SK-N-SH (cell line): Measurements from ENCODE around the gene KIF3B. TPM values are rescaled to one million over a fixed set of nuclear protein-coding genes. Genes with fewer than 3 reads are reported as not detected.

Experiments
- CTCF ChIA-PET: fragments of 300-600, 350-600 bp; formaldehyde crosslinking; extraction: SDS; loops from one replicate; lab custom pipeline; 2021; lab: Yijun Ruan, JAX
- POLR2A ChIA-PET: fragments of 350-600 bp; sonication (Branson Sonifier 250); formaldehyde crosslinking; extraction: SDS; loops from one replicate; lab custom pipeline; 2020; ENCODE audit warnings: antibody characterized with exemption, inconsistent platforms; lab: Yijun Ruan, JAX
- DNase-seq: peaks from one replicate; pipeline ENCODE4 v3.0.0; 2012
- H2AFZ ChIP-seq: fragments of 200-600 bp; sonication (generic); 2 replicates; pipeline ENCODE4 v1.8.1; 2016; ENCODE audit warnings: antibody characterized with exemption, mild to moderate bottlenecking, low read depth
- H3F3A ChIP-seq: fragments of 200-600 bp; sonication (generic); replicated peaks from 2 replicates; pipeline ENCODE3; 2016; ENCODE audit warnings: antibody characterized with exemption, mild to moderate bottlenecking; ENCODE audit not compliant: insufficient read depth
- H3K27ac ChIP-seq, 2 experiments: fragments of 200-500 bp in 1 of 2; fragments of 200-600 bp in 1 of 2; sonication (Bioruptor generic) in 1 of 2; sonication (generic), shearing (Covaris generic) in 1 of 2; 2 replicates each; pipeline versions ENCODE4 v1.5.1 to v1.6.1; 2014 to 2016; ENCODE audit warnings: low read depth in 2 of 2, inconsistent platforms in 1 of 2, low read length in 1 of 2, mild to moderate bottlenecking in 1 of 2, mixed read lengths in 1 of 2
- H3K27me3 ChIP-seq: fragments of 200-600 bp; sonication (generic), shearing (Covaris generic); 2 replicates; pipeline ENCODE4 v1.6.1; 2016; ENCODE audit warnings: mixed run types; ENCODE audit not compliant: insufficient read depth
- H3K36me3 ChIP-seq, 2 experiments: fragments of 200-500 bp in 1 of 2; fragments of 200-600 bp in 1 of 2; sonication (Bioruptor generic) in 1 of 2; sonication (generic) in 1 of 2; replicated peaks in 1 of 2; 2 replicates each; pipeline versions ENCODE3 to v1.5.1; 2014 to 2016; ENCODE audit warnings: low read length in 1 of 2, mild to moderate bottlenecking in 1 of 2; ENCODE audit not compliant: insufficient read depth in 2 of 2, control insufficient read depth in 1 of 2
- H3K4me1 ChIP-seq, 2 experiments: fragments of 200-500 bp in 1 of 2; fragments of 200-600 bp in 1 of 2; sonication (Bioruptor generic) in 1 of 2; sonication (generic), shearing (Covaris generic) in 1 of 2; 2 replicates each; pipeline versions ENCODE4 v1.5.1 to v1.6.1; 2014 to 2016; ENCODE audit warnings: low read depth in 1 of 2, low read length in 1 of 2, mixed run types in 1 of 2; ENCODE audit not compliant: insufficient read depth in 2 of 2, control insufficient read depth in 1 of 2
- H3K4me2 ChIP-seq: fragments of 200-600 bp; sonication (generic), shearing (Covaris generic); 2 replicates; pipeline ENCODE4 v1.6.1; 2017; ENCODE audit warnings: mixed run types
- H3K4me3 ChIP-seq, 2 experiments: fragments of 200-500 bp in 1 of 2; fragments of 200-600 bp in 1 of 2; sonication (Bioruptor generic) in 1 of 2; sonication (generic), shearing (Covaris generic) in 1 of 2; 2 replicates each; pipeline versions ENCODE4 v1.5.1 to v1.8.1; 2014 to 2016; ENCODE audit warnings: low read depth in 2 of 2, inconsistent platforms in 1 of 2, low read length in 1 of 2, mild to moderate bottlenecking in 1 of 2, mixed read lengths in 1 of 2, moderate library complexity in 1 of 2
- H3K79me2 ChIP-seq: fragments of 200-600 bp; sonication (generic); 2 replicates; pipeline ENCODE4 v1.8.1; 2017; ENCODE audit warnings: mild to moderate bottlenecking; ENCODE audit not compliant: insufficient read depth
- H3K9ac ChIP-seq: fragments of 200-600 bp; sonication (generic); 2 replicates; pipeline ENCODE4 v1.6.1; 2017; ENCODE audit warnings: mixed run types
- H3K9me2 ChIP-seq: fragments of 200-600 bp; sonication (generic); 2 replicates; pipeline ENCODE4 v1.6.1; 2017; ENCODE audit warnings: mixed run types
- H3K9me3 ChIP-seq: fragments of 200-600 bp; sonication (generic); 2 replicates; pipeline ENCODE4 v1.6.1; 2017; ENCODE audit warnings: mixed run types, mild to moderate bottlenecking, moderate library complexity
- H4K20me1 ChIP-seq: fragments of 200-600 bp; sonication (generic); 2 replicates; pipeline ENCODE4 v1.6.1; 2017; ENCODE audit warnings: mild to moderate bottlenecking, mixed run types; ENCODE audit not compliant: insufficient read depth
- EP300 ChIP-seq, 2 experiments: IDR thresholded peaks; 2 replicates each; pipeline versions ENCODE4 v1.4.0 to v1.6.1; 2012; ENCODE audit warnings: borderline replicate concordance in 1 of 2, low read depth in 1 of 2, low read length in 1 of 2
- EZH2phosphoT487 ChIP-seq: fragments of 200-600 bp; sonication (generic); IDR thresholded peaks from 2 replicates; pipeline ENCODE4 v1.6.1; 2017; ENCODE audit warnings: low read depth, mixed run types, mild to moderate bottlenecking, antibody characterized with exemption, moderate library complexity, borderline replicate concordance
- FOXM1 ChIP-seq: IDR thresholded peaks from 2 replicates; pipeline ENCODE4 v1.4.0; 2012; ENCODE audit warnings: low read depth, mild to moderate bottlenecking
- GABPA ChIP-seq: IDR thresholded peaks from 2 replicates; pipeline ENCODE4 v1.4.0; 2012; ENCODE audit warnings: low read depth, mild to moderate bottlenecking
- JUND ChIP-seq: IDR thresholded peaks from 2 replicates; pipeline ENCODE4 v1.4.0; 2012
- MEF2A ChIP-seq: IDR thresholded peaks from 2 replicates; pipeline ENCODE4 v1.4.0; 2012; ENCODE audit warnings: low read depth, borderline replicate concordance
- NFIC ChIP-seq: IDR thresholded peaks from 2 replicates; pipeline ENCODE4 v1.4.0; 2012; ENCODE audit warnings: borderline replicate concordance
- NRF1 ChIP-seq: IDR thresholded peaks from 2 replicates; pipeline ENCODE4 v1.6.1; 2012; ENCODE audit warnings: low read depth, mild to moderate bottlenecking, low read length
- PBX3 ChIP-seq: IDR thresholded peaks from 2 replicates; pipeline ENCODE4; 2012
- POLR2AphosphoS5 ChIP-seq: IDR thresholded peaks from 2 replicates; pipeline ENCODE4 v1.6.1; 2012; ENCODE audit warnings: low read depth, low read length
- RCOR1 ChIP-seq: fragments of 150-350 bp; IDR thresholded peaks from 2 replicates; pipeline ENCODE4 v1.6.1; 2017; ENCODE audit warnings: antibody characterized with exemption, low read length
- SIN3A ChIP-seq: IDR thresholded peaks from 2 replicates; pipeline ENCODE4 v1.6.1; 2012; ENCODE audit warnings: low read depth, mild to moderate bottlenecking, low read length, moderate library complexity, borderline replicate concordance
- SMC3 ChIP-seq: IDR thresholded peaks from 2 replicates; pipeline ENCODE4 v1.6.1; 2012; ENCODE audit warnings: low read depth, low read length, improper control_type of control experiment
- TCF12 ChIP-seq: IDR thresholded peaks from 2 replicates; pipeline ENCODE4 v1.4.0; 2012
- TEAD4 ChIP-seq: IDR thresholded peaks from 2 replicates; pipeline ENCODE4 v1.4.0; 2012; ENCODE audit warnings: mild to moderate bottlenecking, borderline replicate concordance; ENCODE audit not compliant: insufficient read depth
- YY1 ChIP-seq: IDR thresholded peaks from 2 replicates; pipeline ENCODE4 v1.4.0; 2012; ENCODE audit warnings: low read depth, mild to moderate bottlenecking
- ZBTB33 ChIP-seq: IDR thresholded peaks from 2 replicates; pipeline ENCODE4 v1.4.0; 2012; ENCODE audit warnings: low read depth, borderline replicate concordance
- WGBS: methylation state at CpG from one replicate; pipeline ENCODE4 v1.1.6; 2017; ENCODE audit warnings: low lambda C conversion rate; 5-methylcytosine and 5-hydroxymethylcytosine counted together
- polyA plus RNA-seq, 3 experiments: library from polyadenylated mRNA; depleted of rRNA; stranded (reverse); fragments of >200 nt; gene quantifications; 2 replicates each; pipeline ENCODE4 v1.2.3, GENCODE V29; 2012
- TF ChIP-seq, protein P1 (sequence below): fragments of 150-350 bp; IDR thresholded peaks from 2 replicates; pipeline ENCODE4 v1.6.1; 2016; ENCODE audit warnings: mild to moderate bottlenecking, low read depth, low read length
- TF ChIP-seq, protein P2 (sequence below): fragments of 200-600 bp; sonication (generic); IDR thresholded peaks from 2 replicates; pipeline ENCODE4 v1.6.1; 2017; ENCODE audit warnings: antibody characterized with exemption, mild to moderate bottlenecking, moderate library complexity
- TF ChIP-seq, protein P3 (sequence below): IDR thresholded peaks from 2 replicates; pipeline ENCODE4 v1.6.1; 2012; ENCODE audit warnings: mild to moderate bottlenecking, low read depth, low read length, moderate library complexity

KIF3B gene
- polyA plus RNA-seq, 1 of the 3 experiments (the other 2 are of a cell fraction) = 18.6 TPM

DNA sequence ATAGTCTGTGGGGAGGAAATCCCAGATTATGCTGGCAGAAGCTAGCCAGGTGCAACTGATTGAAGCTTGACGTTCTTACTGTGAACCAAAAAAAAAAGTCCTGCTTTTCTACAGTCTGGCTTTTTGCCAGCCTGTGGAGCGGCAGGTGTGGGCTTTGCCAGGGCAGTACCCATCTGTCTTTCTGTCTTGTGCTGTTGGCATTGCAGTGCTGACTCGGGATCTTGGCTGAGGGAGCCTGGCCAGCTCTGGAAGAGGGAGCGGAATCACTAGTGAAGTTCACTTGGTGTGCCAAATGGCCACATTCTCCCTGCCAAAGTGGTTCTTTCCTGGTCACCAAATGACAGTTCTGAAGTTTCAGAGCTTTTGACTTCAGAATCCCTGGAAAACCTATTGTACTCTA lies 5.0 kb downstream of the KIF3B start:
- Histone ChIP-seq H3K9ac (no peak overlapping the region), H3K9me3 (no peaks in the 10 kb centered on the region), H3K79me2 (peaks cover 78% of the 10 kb centered on the region), H3K27me3 (no peaks in the 10 kb centered on the region), H4K20me1 (peaks cover 12% of the 10 kb centered on the region; the same call in 1 of the 2 replicates), H3K4me1 (peaks cover 4 to 9% of the 10 kb centered on the region in 2 experiments), H3F3A (no peaks in the 10 kb centered on the region), H3K36me3 (peaks cover 0 to 5% of the 10 kb centered on the region in 2 experiments), H3K4me2 (no peak overlapping the region), H3K9me2 (no peaks in the 10 kb centered on the region), H3K27ac (no peak overlapping the region), H3K4me3 (no peak overlapping the region), H2AFZ (no peak overlapping the region)
- POLR2A ChIA-PET = interaction anchor here (0.6 kb wide), 2 partner anchors 71 to 74 kb away, joined by 3 read pairs; no protein-coding TSS in a partner anchor
- CTCF ChIA-PET = interaction anchor here (0.8 kb wide), 1 partner anchor 76 kb away, joined by 3 read pairs; no protein-coding TSS in a partner anchor
- whole genome bisulfite sequencing = 64% methylated on average over 3 of the region's 4 CpGs
- TF ChIP-seq FOXM1 = no peak
- TF ChIP-seq ZBTB33 = no peak
- no peak for TF ChIP-seq POLR2AphosphoS5
- TF ChIP-seq SIN3A = no peak
- TF ChIP-seq TCF12 = no peak
- TF ChIP-seq, protein P1, sequence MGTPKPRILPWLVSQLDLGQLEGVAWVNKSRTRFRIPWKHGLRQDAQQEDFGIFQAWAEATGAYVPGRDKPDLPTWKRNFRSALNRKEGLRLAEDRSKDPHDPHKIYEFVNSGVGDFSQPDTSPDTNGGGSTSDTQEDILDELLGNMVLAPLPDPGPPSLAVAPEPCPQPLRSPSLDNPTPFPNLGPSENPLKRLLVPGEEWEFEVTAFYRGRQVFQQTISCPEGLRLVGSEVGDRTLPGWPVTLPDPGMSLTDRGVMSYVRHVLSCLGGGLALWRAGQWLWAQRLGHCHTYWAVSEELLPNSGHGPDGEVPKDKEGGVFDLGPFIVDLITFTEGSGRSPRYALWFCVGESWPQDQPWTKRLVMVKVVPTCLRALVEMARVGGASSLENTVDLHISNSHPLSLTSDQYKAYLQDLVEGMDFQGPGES = no peak
- no peak for TF ChIP-seq TEAD4
- no peak for TF ChIP-seq NRF1
- no peak for TF ChIP-seq MEF2A
- TF ChIP-seq JUND = no peak
- no peak for TF ChIP-seq RCOR1
- TF ChIP-seq SMC3 = no peak
- TF ChIP-seq GABPA = no peak
- TF ChIP-seq PBX3 = no peak
- TF ChIP-seq EZH2phosphoT487 = no peak
- TF ChIP-seq, protein P2, sequence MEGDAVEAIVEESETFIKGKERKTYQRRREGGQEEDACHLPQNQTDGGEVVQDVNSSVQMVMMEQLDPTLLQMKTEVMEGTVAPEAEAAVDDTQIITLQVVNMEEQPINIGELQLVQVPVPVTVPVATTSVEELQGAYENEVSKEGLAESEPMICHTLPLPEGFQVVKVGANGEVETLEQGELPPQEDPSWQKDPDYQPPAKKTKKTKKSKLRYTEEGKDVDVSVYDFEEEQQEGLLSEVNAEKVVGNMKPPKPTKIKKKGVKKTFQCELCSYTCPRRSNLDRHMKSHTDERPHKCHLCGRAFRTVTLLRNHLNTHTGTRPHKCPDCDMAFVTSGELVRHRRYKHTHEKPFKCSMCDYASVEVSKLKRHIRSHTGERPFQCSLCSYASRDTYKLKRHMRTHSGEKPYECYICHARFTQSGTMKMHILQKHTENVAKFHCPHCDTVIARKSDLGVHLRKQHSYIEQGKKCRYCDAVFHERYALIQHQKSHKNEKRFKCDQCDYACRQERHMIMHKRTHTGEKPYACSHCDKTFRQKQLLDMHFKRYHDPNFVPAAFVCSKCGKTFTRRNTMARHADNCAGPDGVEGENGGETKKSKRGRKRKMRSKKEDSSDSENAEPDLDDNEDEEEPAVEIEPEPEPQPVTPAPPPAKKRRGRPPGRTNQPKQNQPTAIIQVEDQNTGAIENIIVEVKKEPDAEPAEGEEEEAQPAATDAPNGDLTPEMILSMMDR = no peak
- no peak for TF ChIP-seq YY1
- no peak for TF ChIP-seq NFIC
- TF ChIP-seq, protein P3, sequence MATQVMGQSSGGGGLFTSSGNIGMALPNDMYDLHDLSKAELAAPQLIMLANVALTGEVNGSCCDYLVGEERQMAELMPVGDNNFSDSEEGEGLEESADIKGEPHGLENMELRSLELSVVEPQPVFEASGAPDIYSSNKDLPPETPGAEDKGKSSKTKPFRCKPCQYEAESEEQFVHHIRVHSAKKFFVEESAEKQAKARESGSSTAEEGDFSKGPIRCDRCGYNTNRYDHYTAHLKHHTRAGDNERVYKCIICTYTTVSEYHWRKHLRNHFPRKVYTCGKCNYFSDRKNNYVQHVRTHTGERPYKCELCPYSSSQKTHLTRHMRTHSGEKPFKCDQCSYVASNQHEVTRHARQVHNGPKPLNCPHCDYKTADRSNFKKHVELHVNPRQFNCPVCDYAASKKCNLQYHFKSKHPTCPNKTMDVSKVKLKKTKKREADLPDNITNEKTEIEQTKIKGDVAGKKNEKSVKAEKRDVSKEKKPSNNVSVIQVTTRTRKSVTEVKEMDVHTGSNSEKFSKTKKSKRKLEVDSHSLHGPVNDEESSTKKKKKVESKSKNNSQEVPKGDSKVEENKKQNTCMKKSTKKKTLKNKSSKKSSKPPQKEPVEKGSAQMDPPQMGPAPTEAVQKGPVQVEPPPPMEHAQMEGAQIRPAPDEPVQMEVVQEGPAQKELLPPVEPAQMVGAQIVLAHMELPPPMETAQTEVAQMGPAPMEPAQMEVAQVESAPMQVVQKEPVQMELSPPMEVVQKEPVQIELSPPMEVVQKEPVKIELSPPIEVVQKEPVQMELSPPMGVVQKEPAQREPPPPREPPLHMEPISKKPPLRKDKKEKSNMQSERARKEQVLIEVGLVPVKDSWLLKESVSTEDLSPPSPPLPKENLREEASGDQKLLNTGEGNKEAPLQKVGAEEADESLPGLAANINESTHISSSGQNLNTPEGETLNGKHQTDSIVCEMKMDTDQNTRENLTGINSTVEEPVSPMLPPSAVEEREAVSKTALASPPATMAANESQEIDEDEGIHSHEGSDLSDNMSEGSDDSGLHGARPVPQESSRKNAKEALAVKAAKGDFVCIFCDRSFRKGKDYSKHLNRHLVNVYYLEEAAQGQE = no peak
- no peak for TF ChIP-seq EP300 (IDR thresholded peaks at IDR 0.05; ENCODE audit: borderline replicate concordance in 1 of 2, low read depth in 1 of 2, low read length in 1 of 2)
- no peak for DNase-seq
